SK-N-SH (cell line): Measurements from ENCODE around the gene DPM2. TPM values are rescaled to one million over a fixed set of nuclear protein-coding genes. Genes with fewer than 3 reads are reported as not detected.

ENCODE experiments used
- CTCF ChIA-PET: fragments of 300-600, 350-600 bp; formaldehyde crosslinking; extraction: SDS; loops from one replicate; lab custom pipeline; 2021; lab: Yijun Ruan, JAX
- POLR2A ChIA-PET: fragments of 350-600 bp; sonication (Branson Sonifier 250); formaldehyde crosslinking; extraction: SDS; loops from one replicate; lab custom pipeline; 2020; ENCODE audit warnings: antibody characterized with exemption, inconsistent platforms; lab: Yijun Ruan, JAX
- DNase-seq: peaks from one replicate; pipeline ENCODE4 v3.0.0; 2012
- H2AFZ ChIP-seq: fragments of 200-600 bp; sonication (generic); 2 replicates; pipeline ENCODE4 v1.8.1; 2016; ENCODE audit warnings: antibody characterized with exemption, mild to moderate bottlenecking, low read depth
- H3F3A ChIP-seq: fragments of 200-600 bp; sonication (generic); replicated peaks from 2 replicates; pipeline ENCODE3; 2016; ENCODE audit warnings: antibody characterized with exemption, mild to moderate bottlenecking; ENCODE audit not compliant: insufficient read depth
- H3K27ac ChIP-seq, 2 experiments: fragments of 200-500 bp in 1 of 2; fragments of 200-600 bp in 1 of 2; sonication (Bioruptor generic) in 1 of 2; sonication (generic), shearing (Covaris generic) in 1 of 2; 2 replicates each; pipeline versions ENCODE4 v1.5.1 to v1.6.1; 2014 to 2016; ENCODE audit warnings: low read depth in 2 of 2, inconsistent platforms in 1 of 2, low read length in 1 of 2, mild to moderate bottlenecking in 1 of 2, mixed read lengths in 1 of 2
- H3K27me3 ChIP-seq: fragments of 200-600 bp; sonication (generic), shearing (Covaris generic); 2 replicates; pipeline ENCODE4 v1.6.1; 2016; ENCODE audit warnings: mixed run types; ENCODE audit not compliant: insufficient read depth
- H3K36me3 ChIP-seq, 2 experiments: fragments of 200-500 bp in 1 of 2; fragments of 200-600 bp in 1 of 2; sonication (Bioruptor generic) in 1 of 2; sonication (generic) in 1 of 2; replicated peaks in 1 of 2; 2 replicates each; pipeline versions ENCODE3 to v1.5.1; 2014 to 2016; ENCODE audit warnings: low read length in 1 of 2, mild to moderate bottlenecking in 1 of 2; ENCODE audit not compliant: insufficient read depth in 2 of 2, control insufficient read depth in 1 of 2
- H3K4me1 ChIP-seq, 2 experiments: fragments of 200-500 bp in 1 of 2; fragments of 200-600 bp in 1 of 2; sonication (Bioruptor generic) in 1 of 2; sonication (generic), shearing (Covaris generic) in 1 of 2; 2 replicates each; pipeline versions ENCODE4 v1.5.1 to v1.6.1; 2014 to 2016; ENCODE audit warnings: low read depth in 1 of 2, low read length in 1 of 2, mixed run types in 1 of 2; ENCODE audit not compliant: insufficient read depth in 2 of 2, control insufficient read depth in 1 of 2
- H3K4me2 ChIP-seq: fragments of 200-600 bp; sonication (generic), shearing (Covaris generic); 2 replicates; pipeline ENCODE4 v1.6.1; 2017; ENCODE audit warnings: mixed run types
- H3K4me3 ChIP-seq, 2 experiments: fragments of 200-500 bp in 1 of 2; fragments of 200-600 bp in 1 of 2; sonication (Bioruptor generic) in 1 of 2; sonication (generic), shearing (Covaris generic) in 1 of 2; 2 replicates each; pipeline versions ENCODE4 v1.5.1 to v1.8.1; 2014 to 2016; ENCODE audit warnings: low read depth in 2 of 2, inconsistent platforms in 1 of 2, low read length in 1 of 2, mild to moderate bottlenecking in 1 of 2, mixed read lengths in 1 of 2, moderate library complexity in 1 of 2
- H3K79me2 ChIP-seq: fragments of 200-600 bp; sonication (generic); 2 replicates; pipeline ENCODE4 v1.8.1; 2017; ENCODE audit warnings: mild to moderate bottlenecking; ENCODE audit not compliant: insufficient read depth
- H3K9ac ChIP-seq: fragments of 200-600 bp; sonication (generic); 2 replicates; pipeline ENCODE4 v1.6.1; 2017; ENCODE audit warnings: mixed run types
- H3K9me2 ChIP-seq: fragments of 200-600 bp; sonication (generic); 2 replicates; pipeline ENCODE4 v1.6.1; 2017; ENCODE audit warnings: mixed run types
- H3K9me3 ChIP-seq: fragments of 200-600 bp; sonication (generic); 2 replicates; pipeline ENCODE4 v1.6.1; 2017; ENCODE audit warnings: mixed run types, mild to moderate bottlenecking, moderate library complexity
- H4K20me1 ChIP-seq: fragments of 200-600 bp; sonication (generic); 2 replicates; pipeline ENCODE4 v1.6.1; 2017; ENCODE audit warnings: mild to moderate bottlenecking, mixed run types; ENCODE audit not compliant: insufficient read depth
- CHD2 ChIP-seq: fragments of 150-350 bp; IDR thresholded peaks from 2 replicates; pipeline ENCODE4 v1.6.1; 2018; ENCODE audit warnings: low read length; ENCODE audit not compliant: partially characterized antibody
- CTCF ChIP-seq: fragments of 200-600 bp; sonication (generic); IDR thresholded peaks from 2 replicates; pipeline ENCODE4 v1.6.1; 2017; ENCODE audit warnings: antibody characterized with exemption, mild to moderate bottlenecking, moderate library complexity
- FOXM1 ChIP-seq: IDR thresholded peaks from 2 replicates; pipeline ENCODE4 v1.4.0; 2012; ENCODE audit warnings: low read depth, mild to moderate bottlenecking
- JUND ChIP-seq: IDR thresholded peaks from 2 replicates; pipeline ENCODE4 v1.4.0; 2012
- MXI1 ChIP-seq: IDR thresholded peaks from 2 replicates; pipeline ENCODE4 v1.6.1; 2012; ENCODE audit warnings: mild to moderate bottlenecking, low read depth, low read length, improper control_type of control experiment
- NFIC ChIP-seq: IDR thresholded peaks from 2 replicates; pipeline ENCODE4 v1.4.0; 2012; ENCODE audit warnings: borderline replicate concordance
- SIN3A ChIP-seq: IDR thresholded peaks from 2 replicates; pipeline ENCODE4 v1.6.1; 2012; ENCODE audit warnings: low read depth, mild to moderate bottlenecking, low read length, moderate library complexity, borderline replicate concordance
- USF1 ChIP-seq: IDR thresholded peaks from 2 replicates; pipeline ENCODE4 v1.4.0; 2012; ENCODE audit warnings: low read depth, borderline replicate concordance
- YY1 ChIP-seq: IDR thresholded peaks from 2 replicates; pipeline ENCODE4 v1.4.0; 2012; ENCODE audit warnings: low read depth, mild to moderate bottlenecking
- WGBS: methylation state at CpG from one replicate; pipeline ENCODE4 v1.1.6; 2017; ENCODE audit warnings: low lambda C conversion rate; 5-methylcytosine and 5-hydroxymethylcytosine counted together
- polyA plus RNA-seq, 3 experiments: library from polyadenylated mRNA; depleted of rRNA; stranded (reverse); fragments of >200 nt; gene quantifications; 2 replicates each; pipeline ENCODE4 v1.2.3, GENCODE V29; 2012

Gene DPM2
- polyA plus RNA-seq, 1 of the 3 experiments (the other 2 are of a cell fraction): 106 TPM

GRCh38 chr9:127979333-127980059 is 41.8 kb upstream of the DPM2 start:
- POLR2A ChIA-PET: interaction anchor here (0.8 to 1.8 kb wide), 2 partner anchors 23 to 31 kb away, joined by 3 to 4 read pairs; no protein-coding TSS in a partner anchor
- peak overlapping the region; percentile 98 for H3K4me2 ChIP-seq
- H2AFZ ChIP-seq: no peak overlapping the region; the same call in 1 of the 2 replicates
- no peaks in the 10 kb centered on the region for H3K9me3 ChIP-seq
- no peaks in the 10 kb centered on the region for H3K27me3 ChIP-seq
- 0% methylated on average over 11 of the region's 24 CpGs for WGBS
- no peak for TF ChIP-seq YY1
- peak; percentile 17; the same call in 1 of the 2 replicates for TF ChIP-seq CTCF
- TF ChIP-seq NFIC: peak; percentile 89
- TF ChIP-seq JUND: no peak
- TF ChIP-seq SIN3A: peak; percentile 54; the same call in 1 of the 2 replicates
- 0 out of 2 replicates have a peak, but pooled peaks have one; percentile 11 for TF ChIP-seq MXI1
- DNase-seq: peak; percentile 62
- peaks cover 57% of the 10 kb centered on the region for H4K20me1 ChIP-seq
- H3F3A ChIP-seq: no peaks in the 10 kb centered on the region
- peaks cover 61% of the 10 kb centered on the region for H3K79me2 ChIP-seq
- peak overlapping the region; percentile 72 to 96 for H3K4me3 ChIP-seq
- no peaks in the 10 kb centered on the region for H3K36me3 ChIP-seq
- peak overlapping the region; percentile 49 to 77; a peak in 3 of 4 replicates for H3K27ac ChIP-seq
- peak overlapping the region; percentile 79; the same call in 1 of the 2 replicates for H3K9ac ChIP-seq
- H3K4me1 ChIP-seq: peaks cover 30 to 53% of the 10 kb centered on the region in 2 experiments
- H3K9me2 ChIP-seq: no peaks in the 10 kb centered on the region
- CTCF ChIA-PET: interaction anchor here (0.8 to 6.2 kb wide), 10 partner anchors 9 to 138 kb away, joined by 3 to 60 read pairs (median 6); no protein-coding TSS in a partner anchor

- Histone ChIP-seq H3K27me3 (no peaks in the 10 kb centered on the region), H3K9me3 (no peaks in the 10 kb centered on the region), H2AFZ (no peak overlapping the region; the same call in 1 of the 2 replicates), H3K79me2 (peaks cover 66% of the 10 kb centered on the region), H3K9me2 (no peaks in the 10 kb centered on the region), H3K4me1 (peaks cover 36 to 58% of the 10 kb centered on the region in 2 experiments), H3K27ac (peak overlapping the region; percentile 27 to 77; a peak in 3 of 4 replicates), H3F3A (no peaks in the 10 kb centered on the region), H3K4me3 (peak overlapping the region; percentile 72 to 96), H3K4me2 (peak overlapping the region; percentile 98), H3K36me3 (no peaks in the 10 kb centered on the region)
- DNase-seq: no peak
- 65% methylated on average over 5 of the region's 5 CpGs for WGBS
- POLR2A ChIA-PET: interaction anchor here (0.8 kb wide), 1 partner anchor 31 kb away, joined by 3 read pairs; no protein-coding TSS in a partner anchor
- TF ChIP-seq FOXM1 (no peak), CHD2 (no peak), JUND (no peak), USF1 (no peak)
- TF ChIP-seq, all 33 proteins: peak for 0
- CTCF ChIA-PET: interaction anchor here (0.8 to 6.2 kb wide), 7 partner anchors 8 to 57 kb away, joined by 3 to 60 read pairs (median 6); no protein-coding TSS in a partner anchor
- Histone ChIP-seq H3K9ac (peak overlapping the region; percentile 79; the same call in 1 of the 2 replicates), H4K20me1 (peaks cover 62% of the 10 kb centered on the region)
Observed at GRCh38 chr9:127979015-127979332, 41.3 kb upstream of the DPM2 start.
